SH-SY5Y (cell line): Measurements from ENCODE around the gene FOXE1.

Experiments
- GATA2 ChIP-seq: IDR thresholded peaks from 2 replicates; pipeline ENCODE4 v1.6.1; 2011; ENCODE audit warnings: mild to moderate bottlenecking, low read depth, low read length
- GATA3 ChIP-seq: IDR thresholded peaks from 2 replicates; pipeline ENCODE4 v1.6.1; 2011; ENCODE audit warnings: low read depth, mild to moderate bottlenecking, low read length, moderate library complexity

- TF ChIP-seq GATA3 (no peak), GATA2 (no peak)
Measured at GRCh38 chr9:97864396-97864795, 11.4 kb downstream of the FOXE1 start.
